ENCODE measurements around the gene HSF2. TPM values are rescaled to one million over a fixed set of nuclear protein-coding genes. Genes with fewer than 3 reads are reported as not detected.
A peak's percentile ranks its signal among the peaks of the same experiment; 100 is the strongest.

The HSF2 gene
- total and polyA plus RNA-seq, 5 donors from 2014 or later = 12.5 to 24.6 (median 18.5) TPM

DNA sequence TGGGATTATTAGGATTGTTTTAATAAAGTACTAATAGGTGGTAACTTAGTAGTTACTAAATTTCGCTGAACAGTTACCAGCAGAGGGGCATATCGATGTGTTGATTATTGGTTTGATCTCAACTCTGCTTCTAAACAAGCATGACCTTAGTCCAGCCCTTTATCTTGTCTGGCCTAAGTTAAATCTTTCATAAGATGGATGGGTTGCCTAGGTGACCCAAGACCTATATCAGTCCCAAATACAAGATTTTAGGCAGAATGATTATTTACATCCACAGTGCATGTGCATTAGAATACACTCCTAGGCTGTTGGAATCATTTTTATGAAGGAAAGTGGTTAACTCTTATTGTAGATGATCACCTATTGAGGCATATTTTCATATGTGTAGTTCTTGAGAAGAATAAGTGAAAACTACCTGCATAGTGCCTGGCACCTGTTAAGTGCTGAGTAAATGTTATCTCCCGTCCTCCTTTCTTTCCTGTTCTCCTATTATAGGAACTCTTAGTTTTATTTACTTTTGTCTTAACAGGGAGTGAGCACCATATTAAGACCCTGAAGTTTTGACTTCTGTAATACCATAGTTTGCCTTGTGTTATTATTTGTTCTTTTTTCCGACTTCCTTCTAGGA, 1.1 kb downstream of the HSF2 start:
- Histone ChIP-seq H3K4me3 (ENCODE audit: low read depth, low read length) (peak overlapping the region; percentile 87), H3K9me3 (ENCODE audit: control insufficient read depth in 2 of 2, low read length in 2 of 2) (no peaks in the 10 kb centered on the region), H3K27me3 (ENCODE audit: control insufficient read depth, insufficient read depth, low read length) (no peaks in the 10 kb centered on the region), H3K36me3 (ENCODE audit: control insufficient read depth, insufficient read depth, low read length) (no peaks in the 10 kb centered on the region), H3K4me1 (ENCODE audit: control insufficient read depth, insufficient read depth, low read length, poor library complexity, severe bottlenecking) (peaks cover 25% of the 10 kb centered on the region), H3K27ac (ENCODE audit: insufficient read depth, low read length, poor library complexity, severe bottlenecking) (peak overlapping the region; percentile 84)
- DNase-seq (no peak), ATAC-seq (ENCODE audit: low read depth in 2 of 2) (no peak)
- Mint-ChIP-seq H3K36me3 (peaks cover 4% of the 10 kb centered on the region), H3K4me3 (peak overlapping the region; percentile 96 to 99 (median 98)), H3K9me3 (no peaks in the 10 kb centered on the region), H3K27ac (peak overlapping the region; percentile 21 to 97 (median 29)), H3K4me1 (peaks cover 20 to 47% (median 21%) of the 10 kb centered on the region in 4 donors), H3K27me3 (no peaks in the 10 kb centered on the region)

DNA sequence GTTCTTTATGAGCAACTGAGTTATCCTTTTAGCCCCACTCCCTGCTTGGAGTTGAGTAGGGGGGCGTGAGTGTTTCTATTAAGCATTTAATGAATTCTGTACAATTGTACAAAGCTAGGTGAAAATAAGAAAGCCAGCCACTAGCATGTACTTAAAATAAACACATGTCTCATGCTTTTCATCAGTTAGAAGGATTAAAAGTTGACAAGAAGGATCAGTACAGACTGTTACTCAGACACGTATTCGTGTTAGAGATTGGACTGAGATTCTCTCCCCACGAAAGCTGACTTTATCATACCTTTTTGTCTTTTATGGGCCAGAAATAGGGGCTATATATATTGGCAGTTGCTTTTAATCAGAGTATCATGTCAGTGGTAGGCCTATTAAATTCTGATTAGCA, 1.7 kb downstream of the HSF2 start:
- peaks cover 25% of the 10 kb centered on the region for H3K4me1 ChIP-seq (ENCODE audit: control insufficient read depth, insufficient read depth, low read length, poor library complexity, severe bottlenecking)
- peak overlapping the region in 2 of 3 donors; percentile 29 to 97 for H3K27ac Mint-ChIP-seq
- peaks cover 9% of the 10 kb centered on the region for H3K36me3 Mint-ChIP-seq
- H3K9me3 ChIP-seq (ENCODE audit: control insufficient read depth in 2 of 2, low read length in 2 of 2) = no peaks in the 10 kb centered on the region
- no peak overlapping the region for H3K27ac ChIP-seq (ENCODE audit: insufficient read depth, low read length, poor library complexity, severe bottlenecking)
- H3K36me3 ChIP-seq (ENCODE audit: control insufficient read depth, insufficient read depth, low read length) = no peaks in the 10 kb centered on the region
- H3K27me3 ChIP-seq (ENCODE audit: control insufficient read depth, insufficient read depth, low read length) = no peaks in the 10 kb centered on the region
- ATAC-seq (ENCODE audit: low read depth in 2 of 2) (no peak), DNase-seq (no peak)
- peaks cover 23 to 52% (median 26%) of the 10 kb centered on the region in 4 donors for H3K4me1 Mint-ChIP-seq
- H3K27me3 Mint-ChIP-seq = no peaks in the 10 kb centered on the region
- peak overlapping the region; percentile 96 to 99 (median 98) for H3K4me3 Mint-ChIP-seq
- H3K9me3 Mint-ChIP-seq = no peaks in the 10 kb centered on the region
- H3K4me3 ChIP-seq (ENCODE audit: low read depth, low read length) = peak overlapping the region; percentile 87

DNA sequence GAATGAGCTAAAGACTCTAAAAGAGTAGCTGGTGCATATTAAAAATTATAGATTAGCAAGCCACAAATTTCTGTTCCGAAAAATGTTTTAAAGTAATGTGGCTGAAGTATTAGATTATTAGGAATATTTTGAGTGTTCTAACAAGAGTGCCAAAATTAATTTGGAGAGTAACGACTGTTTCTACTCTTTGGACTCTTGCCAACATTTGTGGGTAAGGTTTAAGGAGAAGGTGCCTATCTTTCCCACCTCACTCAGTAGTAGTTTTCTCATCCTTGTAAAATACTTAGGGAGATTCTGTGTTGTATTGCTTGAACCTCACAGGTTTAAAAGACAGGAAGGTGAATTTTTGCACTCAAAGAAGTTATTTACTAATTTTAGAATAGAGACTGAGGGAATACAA, 5.0 kb downstream of the HSF2 start:
- Mint-ChIP-seq H3K27me3 (no peaks in the 10 kb centered on the region), H3K4me3 (peak overlapping the region in 1 of 4 donors; percentile 29), H3K4me1 (peaks cover 40 to 80% (median 50%) of the 10 kb centered on the region in 4 donors), H3K27ac (peak overlapping the region in 1 of 3 donors; percentile 20), H3K36me3 (peaks cover 15% of the 10 kb centered on the region), H3K9me3 (peaks cover 0 to 1% (median 0%) of the 10 kb centered on the region in 7 donors)
- H3K4me3 ChIP-seq (ENCODE audit: low read depth, low read length) = no peak overlapping the region
- no peaks in the 10 kb centered on the region for H3K27me3 ChIP-seq (ENCODE audit: control insufficient read depth, insufficient read depth, low read length)
- H3K9me3 ChIP-seq (ENCODE audit: control insufficient read depth in 2 of 2, low read length in 2 of 2) = no peaks in the 10 kb centered on the region
- H3K27ac ChIP-seq (ENCODE audit: insufficient read depth, low read length, poor library complexity, severe bottlenecking) = no peak overlapping the region
- ATAC-seq (ENCODE audit: low read depth in 2 of 2) (no peak), DNase-seq (no peak)
- peaks cover 38% of the 10 kb centered on the region for H3K4me1 ChIP-seq (ENCODE audit: control insufficient read depth, insufficient read depth, low read length, poor library complexity, severe bottlenecking)
- H3K36me3 ChIP-seq (ENCODE audit: control insufficient read depth, insufficient read depth, low read length) = no peaks in the 10 kb centered on the region

DNA sequence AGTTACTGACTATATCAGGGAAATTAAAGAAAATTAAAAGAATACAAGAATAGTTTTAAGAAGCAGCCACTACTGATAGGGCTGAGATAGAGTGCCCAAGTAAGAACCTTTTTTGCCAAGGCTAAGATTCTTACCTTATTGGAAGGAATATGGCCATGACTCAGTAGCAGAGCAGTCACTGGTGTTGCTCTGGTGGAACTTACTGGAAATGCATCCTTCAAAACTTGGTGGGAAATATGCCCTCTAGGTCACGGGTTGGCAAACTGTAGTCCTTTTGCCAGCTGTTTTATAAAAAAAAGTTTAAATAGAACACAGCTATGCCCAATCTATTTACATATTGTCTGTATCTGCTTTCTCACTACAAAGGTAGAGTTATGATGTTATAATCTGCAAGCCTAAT, 6.0 kb downstream of the HSF2 start:
- peaks cover 0 to 1% (median 0%) of the 10 kb centered on the region in 7 donors for H3K9me3 Mint-ChIP-seq
- Histone ChIP-seq H3K4me3 (ENCODE audit: low read depth, low read length) (no peak overlapping the region), H3K36me3 (ENCODE audit: control insufficient read depth, insufficient read depth, low read length) (no peaks in the 10 kb centered on the region), H3K4me1 (ENCODE audit: control insufficient read depth, insufficient read depth, low read length, poor library complexity, severe bottlenecking) (peaks cover 31% of the 10 kb centered on the region), H3K27ac (ENCODE audit: insufficient read depth, low read length, poor library complexity, severe bottlenecking) (no peak overlapping the region), H3K27me3 (ENCODE audit: control insufficient read depth, insufficient read depth, low read length) (no peaks in the 10 kb centered on the region), H3K9me3 (ENCODE audit: control insufficient read depth in 2 of 2, low read length in 2 of 2) (no peaks in the 10 kb centered on the region)
- peaks cover 15% of the 10 kb centered on the region for H3K36me3 Mint-ChIP-seq
- H3K27me3 Mint-ChIP-seq = no peaks in the 10 kb centered on the region
- no peak for DNase-seq
- H3K4me1 Mint-ChIP-seq = peaks cover 43 to 87% (median 55%) of the 10 kb centered on the region in 4 donors
- H3K4me3 Mint-ChIP-seq = no peak overlapping the region
- no peak for ATAC-seq (ENCODE audit: low read depth in 2 of 2)
- H3K27ac Mint-ChIP-seq = peak overlapping the region in 2 of 3 donors; percentile 18 to 23

DNA sequence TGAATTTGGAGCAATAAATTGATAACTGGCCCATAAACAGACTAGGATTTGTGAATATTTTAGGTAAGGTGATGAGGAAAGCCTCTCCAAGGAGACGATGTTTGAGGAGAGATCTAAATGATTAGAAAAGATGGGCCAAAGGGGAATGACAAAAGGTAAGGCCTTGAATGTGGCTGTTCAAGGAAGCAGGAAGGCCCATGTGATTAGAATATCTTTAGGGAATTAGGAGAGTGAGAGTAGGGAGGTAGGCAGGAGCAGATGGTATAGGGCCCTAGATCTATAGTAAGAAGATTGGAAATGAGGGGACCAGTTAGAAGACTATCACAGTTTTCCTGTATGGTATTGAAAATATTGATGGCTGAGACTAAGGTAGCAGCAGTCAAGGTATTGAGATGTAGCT, 6.7 kb downstream of the HSF2 start:
- ATAC-seq (ENCODE audit: low read depth in 2 of 2) (no peak), DNase-seq (no peak)
- H3K36me3 Mint-ChIP-seq = peaks cover 15% of the 10 kb centered on the region
- Histone ChIP-seq H3K27ac (ENCODE audit: insufficient read depth, low read length, poor library complexity, severe bottlenecking) (no peak overlapping the region), H3K9me3 (ENCODE audit: control insufficient read depth in 2 of 2, low read length in 2 of 2) (no peaks in the 10 kb centered on the region), H3K4me3 (ENCODE audit: low read depth, low read length) (no peak overlapping the region), H3K27me3 (ENCODE audit: control insufficient read depth, insufficient read depth, low read length) (no peaks in the 10 kb centered on the region), H3K36me3 (ENCODE audit: control insufficient read depth, insufficient read depth, low read length) (no peaks in the 10 kb centered on the region), H3K4me1 (ENCODE audit: control insufficient read depth, insufficient read depth, low read length, poor library complexity, severe bottlenecking) (peaks cover 23% of the 10 kb centered on the region)
- H3K27me3 Mint-ChIP-seq = no peaks in the 10 kb centered on the region
- peaks cover 0 to 1% (median 0%) of the 10 kb centered on the region in 7 donors for H3K9me3 Mint-ChIP-seq
- H3K4me3 Mint-ChIP-seq = peak overlapping the region in 2 of 4 donors; percentile 68 to 90
- peak overlapping the region in 2 of 3 donors; percentile 18 to 34 for H3K27ac Mint-ChIP-seq
- H3K4me1 Mint-ChIP-seq = peaks cover 42 to 86% (median 52%) of the 10 kb centered on the region in 4 donors

DNA sequence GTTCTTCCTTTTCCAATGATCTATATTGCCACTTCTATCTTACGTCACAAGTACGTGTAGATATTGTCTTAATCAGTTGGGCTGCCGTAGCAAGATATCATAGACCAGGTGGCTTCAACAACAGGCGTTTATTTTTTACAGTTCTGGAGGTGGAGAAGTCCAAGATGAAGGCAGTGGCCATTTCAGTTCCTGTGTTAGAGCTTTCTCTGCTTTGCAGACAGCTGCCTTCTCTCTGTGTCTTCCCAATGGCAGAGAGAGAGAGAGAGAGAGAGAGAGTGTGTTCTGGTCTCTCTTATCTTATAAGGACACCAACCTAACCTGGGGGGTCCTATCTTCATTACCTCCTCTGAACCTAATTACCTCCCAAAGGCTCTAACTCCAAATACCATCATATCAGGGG, 8.3 kb downstream of the HSF2 start:
- H3K9me3 Mint-ChIP-seq = peaks cover 0 to 1% (median 0%) of the 10 kb centered on the region in 7 donors
- H3K4me1 ChIP-seq (ENCODE audit: control insufficient read depth, insufficient read depth, low read length, poor library complexity, severe bottlenecking) = peaks cover 13% of the 10 kb centered on the region

DNA sequence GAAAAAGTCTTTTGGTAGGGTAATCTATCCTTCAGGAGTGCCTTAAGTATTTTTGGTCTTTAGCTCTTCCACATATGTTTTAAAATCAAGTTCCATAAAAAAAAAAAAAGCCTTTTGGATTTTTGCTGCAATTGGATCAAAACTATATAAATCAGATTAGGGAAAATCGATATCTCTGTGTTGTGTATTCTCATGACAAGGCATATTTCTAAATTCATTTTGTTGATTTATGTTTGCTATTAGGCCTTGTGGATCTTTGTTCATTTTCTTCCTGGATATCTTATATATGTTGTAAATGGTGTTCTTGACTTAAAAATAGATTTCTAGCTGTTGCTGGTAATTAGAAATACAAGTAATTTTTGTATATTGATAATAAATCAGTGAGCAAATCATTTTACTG, 8.8 kb downstream of the HSF2 start:
- DNase-seq (no peak), ATAC-seq (ENCODE audit: low read depth in 2 of 2) (no peak)
- H3K9me3 ChIP-seq (ENCODE audit: control insufficient read depth in 2 of 2, low read length in 2 of 2) = no peaks in the 10 kb centered on the region
- H3K27ac Mint-ChIP-seq = peak overlapping the region; percentile 83 to 93 (median 86)
- peaks cover 0 to 1% (median 0%) of the 10 kb centered on the region in 7 donors for H3K9me3 Mint-ChIP-seq
- peaks cover 13% of the 10 kb centered on the region for H3K4me1 ChIP-seq (ENCODE audit: control insufficient read depth, insufficient read depth, low read length, poor library complexity, severe bottlenecking)
- no peaks in the 10 kb centered on the region for H3K27me3 Mint-ChIP-seq
- no peaks in the 10 kb centered on the region for H3K27me3 ChIP-seq (ENCODE audit: control insufficient read depth, insufficient read depth, low read length)
- peaks cover 37 to 78% (median 48%) of the 10 kb centered on the region in 4 donors for H3K4me1 Mint-ChIP-seq
- peak overlapping the region; percentile 73 for H3K27ac ChIP-seq (ENCODE audit: insufficient read depth, low read length, poor library complexity, severe bottlenecking)
- peaks cover 9% of the 10 kb centered on the region for H3K36me3 ChIP-seq (ENCODE audit: control insufficient read depth, insufficient read depth, low read length)
- H3K36me3 Mint-ChIP-seq = peaks cover 25% of the 10 kb centered on the region
- H3K4me3 Mint-ChIP-seq = peak overlapping the region; percentile 69 to 92 (median 78)
- peak overlapping the region; percentile 70 for H3K4me3 ChIP-seq (ENCODE audit: low read depth, low read length)

More for the DNA sequence above, 8.3 kb downstream of the HSF2 start:
- DNase-seq (no peak), ATAC-seq (ENCODE audit: low read depth in 2 of 2) (no peak)
- H3K36me3 Mint-ChIP-seq = peaks cover 24% of the 10 kb centered on the region
- peaks cover 4% of the 10 kb centered on the region for H3K36me3 ChIP-seq (ENCODE audit: control insufficient read depth, insufficient read depth, low read length)
- peak overlapping the region; percentile 35 to 86 (median 83) for H3K27ac Mint-ChIP-seq
- H3K4me3 Mint-ChIP-seq = peak overlapping the region in 1 of 4 donors; percentile 69
- peaks cover 37 to 81% (median 48%) of the 10 kb centered on the region in 4 donors for H3K4me1 Mint-ChIP-seq
- H3K4me3 ChIP-seq (ENCODE audit: low read depth, low read length) = no peak overlapping the region
- H3K27ac ChIP-seq (ENCODE audit: insufficient read depth, low read length, poor library complexity, severe bottlenecking) = no peak overlapping the region
- H3K27me3 ChIP-seq (ENCODE audit: control insufficient read depth, insufficient read depth, low read length) = no peaks in the 10 kb centered on the region
- no peaks in the 10 kb centered on the region for H3K9me3 ChIP-seq (ENCODE audit: control insufficient read depth in 2 of 2, low read length in 2 of 2)
- H3K27me3 Mint-ChIP-seq = no peaks in the 10 kb centered on the region

Data from CD4-positive, CD25-positive, alpha-beta regulatory T cell (primary cell).